A673 (cell line): ENCODE results near the gene SCAMP5.
A peak's percentile ranks its signal among the peaks of the same experiment; 100 is the strongest.

Source experiments
- EZH2 ChIP-seq: fragments of 200-600 bp; sonication (generic); IDR thresholded peaks from 2 replicates; pipeline ENCODE4 v1.6.1; 2017; ENCODE audit warnings: borderline replicate concordance, low read depth, mild to moderate bottlenecking, mixed read lengths, antibody characterized with exemption, low read length; ENCODE audit not compliant: poor library complexity, severe bottlenecking
- TF ChIP-seq, protein P1 (sequence below): fragments of 300-800, 200-600 bp; sonication (generic); conservative IDR thresholded peaks from 2 replicates; pipeline ENCODE4 v1.5.1; 2017; ENCODE audit warnings: low read depth, mild to moderate bottlenecking, antibody characterized with exemption, low read length, moderate library complexity, mixed read lengths

DNA sequence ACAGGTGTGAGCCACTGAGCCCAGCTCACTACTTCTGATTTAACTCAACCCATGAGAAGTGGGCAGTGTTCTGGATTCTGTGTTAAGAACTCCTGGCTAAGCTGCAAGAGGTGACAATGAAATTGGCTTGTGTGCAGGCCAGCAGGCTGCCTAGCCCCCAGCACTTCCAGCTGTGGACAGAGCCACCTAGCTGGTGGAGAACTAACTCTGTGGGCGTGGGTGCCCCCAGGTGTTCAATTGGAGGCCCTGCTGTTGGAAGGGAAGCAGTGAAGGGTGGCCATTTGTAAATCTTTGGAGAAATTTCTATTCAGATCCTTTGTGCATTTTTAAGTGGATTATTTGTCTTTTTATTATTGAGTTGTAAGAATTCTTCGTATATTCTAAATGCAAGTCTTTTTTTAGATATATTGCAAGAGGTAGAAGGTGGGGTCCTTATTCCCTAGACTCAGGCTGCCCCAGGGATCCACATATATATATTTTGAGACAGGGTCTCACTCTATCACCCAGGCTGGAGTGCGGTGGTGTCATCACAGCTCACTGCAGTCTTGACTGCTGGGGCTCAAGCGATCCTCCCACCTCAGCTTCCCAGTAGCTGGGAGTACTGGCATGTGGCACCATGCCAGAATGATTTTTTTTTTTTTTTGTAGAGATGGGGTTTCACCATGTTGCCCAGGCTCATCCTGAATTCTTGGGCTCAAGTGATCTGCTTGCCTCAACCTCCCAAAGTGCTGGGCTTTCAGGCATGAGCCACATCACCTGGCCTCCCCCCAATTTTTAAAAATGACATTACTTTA lies 7.2 kb upstream of the SCAMP5 start:
- TF ChIP-seq, protein P1, sequence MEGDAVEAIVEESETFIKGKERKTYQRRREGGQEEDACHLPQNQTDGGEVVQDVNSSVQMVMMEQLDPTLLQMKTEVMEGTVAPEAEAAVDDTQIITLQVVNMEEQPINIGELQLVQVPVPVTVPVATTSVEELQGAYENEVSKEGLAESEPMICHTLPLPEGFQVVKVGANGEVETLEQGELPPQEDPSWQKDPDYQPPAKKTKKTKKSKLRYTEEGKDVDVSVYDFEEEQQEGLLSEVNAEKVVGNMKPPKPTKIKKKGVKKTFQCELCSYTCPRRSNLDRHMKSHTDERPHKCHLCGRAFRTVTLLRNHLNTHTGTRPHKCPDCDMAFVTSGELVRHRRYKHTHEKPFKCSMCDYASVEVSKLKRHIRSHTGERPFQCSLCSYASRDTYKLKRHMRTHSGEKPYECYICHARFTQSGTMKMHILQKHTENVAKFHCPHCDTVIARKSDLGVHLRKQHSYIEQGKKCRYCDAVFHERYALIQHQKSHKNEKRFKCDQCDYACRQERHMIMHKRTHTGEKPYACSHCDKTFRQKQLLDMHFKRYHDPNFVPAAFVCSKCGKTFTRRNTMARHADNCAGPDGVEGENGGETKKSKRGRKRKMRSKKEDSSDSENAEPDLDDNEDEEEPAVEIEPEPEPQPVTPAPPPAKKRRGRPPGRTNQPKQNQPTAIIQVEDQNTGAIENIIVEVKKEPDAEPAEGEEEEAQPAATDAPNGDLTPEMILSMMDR, result peak; percentile 61
- no peak for TF ChIP-seq EZH2
